HG03442 (cell line): ENCODE data around the gene ABCD4.
"Not testable (repeated sequence)": the region's sequence is repeated elsewhere in the genome, so short reads cannot be mapped to it uniquely, and the experiment has no call there.

ENCODE experiments used
- ATAC-seq: cut with Tn5 transposase; IDR thresholded peaks from one replicate; pipeline ENCODE4 v1.9.1; 2021; ENCODE audit warnings: mild to moderate bottlenecking, moderate library complexity; ENCODE audit not compliant: unreplicated experiment

ABCD4 gene

DNA sequence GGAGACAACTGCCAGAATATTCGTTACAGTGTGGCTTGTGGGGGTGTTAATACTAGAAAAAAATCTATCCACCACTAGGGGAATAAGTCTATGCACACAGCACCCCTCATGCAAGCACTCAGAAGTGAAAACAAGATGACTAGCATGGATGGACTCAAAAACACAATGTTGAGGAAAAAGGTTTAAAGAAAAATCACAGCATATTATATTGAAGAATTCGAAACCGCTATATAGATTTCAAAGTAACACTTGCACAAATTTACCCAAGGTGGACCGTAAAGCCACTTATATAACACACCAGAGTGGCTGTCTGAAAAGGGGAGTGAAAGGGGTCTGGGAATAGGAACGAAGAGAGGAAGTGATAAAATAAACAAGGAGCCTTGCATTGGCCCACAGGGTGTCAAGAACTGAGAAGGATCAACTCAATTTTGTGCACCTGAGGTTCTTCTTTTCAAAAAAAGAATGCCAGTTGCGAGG lies 544 bp downstream of the ABCD4 start:
- no peak for ATAC-seq

GRCh38 chr14:74301594-74302151 lies 1.1 kb downstream of the ABCD4 start:
- ATAC-seq: no peak

DNA sequence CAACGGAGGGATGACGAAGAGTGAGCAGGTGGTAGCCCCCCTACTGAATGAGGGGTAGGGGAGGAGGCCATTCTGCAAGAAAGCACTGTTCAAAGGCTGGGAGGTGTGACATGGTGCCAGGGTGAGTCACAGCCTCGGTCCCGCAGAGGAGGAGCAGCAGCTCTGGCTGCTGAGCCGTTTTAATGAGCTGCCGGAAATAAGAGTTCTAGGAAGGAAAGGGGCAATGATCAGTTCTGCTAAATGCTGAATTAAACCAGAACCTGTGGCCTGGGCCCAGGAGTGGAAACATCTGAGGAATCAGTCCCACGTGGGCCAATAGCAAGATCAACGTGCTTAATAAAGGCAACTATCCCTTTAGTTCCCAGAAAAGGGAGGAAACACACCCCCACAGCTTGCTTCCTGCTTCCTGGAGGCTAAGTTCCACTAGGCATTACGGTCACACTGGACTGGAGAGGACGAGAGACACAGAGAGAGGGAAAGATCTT lies 3.6 kb downstream of the ABCD4 start:
- ATAC-seq: no peak

DNA sequence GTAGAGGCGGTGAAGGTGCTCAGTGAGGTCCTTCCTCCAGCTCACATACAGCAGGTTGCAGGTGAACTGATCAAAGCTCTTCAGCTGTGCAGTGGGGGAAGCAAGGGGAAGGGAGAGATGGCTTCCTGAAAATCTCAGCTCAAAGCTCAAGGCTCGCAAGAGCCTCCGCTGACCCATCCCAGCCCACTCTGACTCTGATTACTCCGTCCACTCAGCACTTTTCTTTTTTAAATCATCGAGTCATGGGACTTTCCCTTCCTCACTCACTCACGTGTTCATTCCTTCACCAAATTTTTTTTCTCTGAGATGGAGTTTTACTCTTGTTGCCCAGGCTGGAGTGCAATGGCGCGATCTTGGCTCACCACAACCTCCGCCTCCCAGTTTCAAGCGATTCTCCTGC lies 4.7 kb downstream of the ABCD4 start:
- ATAC-seq: no peak

- ATAC-seq: no peak
Observed at GRCh38 chr14:74296037-74296467, 6.7 kb downstream of the ABCD4 start.

GRCh38 chr14:74293606-74294005 lies 9.1 kb downstream of the ABCD4 start:
- no peak for ATAC-seq

- no peak for ATAC-seq
Observed at GRCh38 chr14:74292061-74292460, 10.7 kb downstream of the ABCD4 start.

DNA sequence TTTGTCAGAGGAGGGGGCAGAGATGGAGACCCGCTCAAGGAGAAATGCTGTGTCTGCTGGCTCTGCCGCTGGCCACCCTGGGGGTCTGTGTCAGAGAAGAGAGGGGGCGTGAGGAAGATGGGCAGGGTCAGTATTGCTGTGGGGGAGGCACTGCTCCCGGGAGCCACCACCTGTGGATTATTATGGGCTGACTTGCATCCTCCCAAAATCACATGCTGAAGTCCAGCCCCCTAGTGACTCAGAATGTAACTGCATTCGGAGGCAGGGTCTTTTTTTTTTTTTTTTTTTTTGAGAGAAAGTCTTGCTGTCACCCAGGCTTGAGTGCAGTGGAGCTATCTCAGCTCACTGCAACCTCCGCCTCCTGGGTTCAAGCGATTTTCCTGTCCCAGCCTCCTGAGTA lies 12.3 kb downstream of the ABCD4 start:
- ATAC-seq: no peak

DNA sequence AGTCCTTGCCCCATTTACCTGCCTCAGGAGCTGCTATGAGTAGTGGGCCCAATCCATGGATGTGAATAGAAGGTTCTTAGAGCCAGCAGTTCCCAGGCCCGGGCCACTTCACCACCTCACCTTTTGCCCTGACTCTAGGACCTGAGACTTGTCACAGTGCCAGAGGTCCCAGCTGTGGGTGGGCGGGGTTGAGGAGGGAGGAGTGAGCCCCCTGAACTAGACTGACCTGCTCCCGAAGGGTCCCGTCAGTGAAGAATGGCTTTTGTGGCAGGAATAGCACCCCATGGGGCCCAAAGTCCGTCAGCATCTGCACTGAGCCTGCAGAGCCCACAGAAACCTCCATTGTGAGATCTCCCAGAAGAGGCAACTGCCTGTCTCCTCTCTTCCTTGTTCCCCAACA lies 12.9 kb downstream of the ABCD4 start:
- ATAC-seq: no peak

DNA sequence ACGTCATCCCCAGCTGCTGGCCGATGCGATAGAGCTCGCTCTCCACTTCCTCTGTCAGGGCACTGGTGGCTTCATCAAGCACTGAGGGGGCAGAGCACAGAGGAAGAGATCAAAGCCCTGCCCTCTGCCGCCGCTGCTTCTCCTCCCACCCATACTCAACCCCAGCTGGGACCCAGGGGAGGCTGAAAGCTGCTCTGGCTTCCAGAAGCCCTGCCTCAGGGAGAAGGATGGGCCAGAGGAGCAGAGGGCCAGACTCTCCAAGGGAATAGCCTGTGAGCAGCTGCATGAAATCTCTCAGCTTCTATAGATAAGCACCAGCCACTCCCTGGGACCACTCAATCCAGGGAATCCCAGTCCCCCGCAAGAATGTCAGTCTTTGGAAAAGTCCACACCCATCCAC lies 16.0 kb downstream of the ABCD4 start:
- ATAC-seq: no peak

GRCh38 chr14:74281069-74281468 lies 21.7 kb downstream of the ABCD4 start:
- no peak for ATAC-seq

DNA sequence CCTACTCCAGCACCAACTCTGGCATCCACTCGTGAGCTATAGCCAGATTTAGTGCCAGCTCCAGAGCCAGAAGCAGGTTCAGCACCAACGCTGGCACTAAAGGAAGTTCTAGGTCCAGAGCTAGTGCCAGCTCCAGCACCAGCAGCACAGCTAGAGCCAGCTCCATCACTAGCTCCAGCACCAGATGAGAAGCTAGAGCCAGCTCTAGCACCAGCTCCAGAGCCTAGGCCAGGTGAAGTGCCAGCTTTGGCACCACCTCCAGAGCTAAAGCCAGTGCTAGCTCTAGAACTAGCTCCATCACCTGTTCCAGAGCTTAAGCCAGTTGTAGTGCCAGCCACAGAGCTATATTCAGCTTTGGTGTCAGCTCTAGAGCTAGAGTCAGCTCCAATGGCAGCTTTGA lies 24.7 kb downstream of the ABCD4 start:
- ATAC-seq: no peak

- ATAC-seq: no peak
Observed at GRCh38 chr14:74275241-74275841, 27.4 kb downstream of the ABCD4 start.

DNA sequence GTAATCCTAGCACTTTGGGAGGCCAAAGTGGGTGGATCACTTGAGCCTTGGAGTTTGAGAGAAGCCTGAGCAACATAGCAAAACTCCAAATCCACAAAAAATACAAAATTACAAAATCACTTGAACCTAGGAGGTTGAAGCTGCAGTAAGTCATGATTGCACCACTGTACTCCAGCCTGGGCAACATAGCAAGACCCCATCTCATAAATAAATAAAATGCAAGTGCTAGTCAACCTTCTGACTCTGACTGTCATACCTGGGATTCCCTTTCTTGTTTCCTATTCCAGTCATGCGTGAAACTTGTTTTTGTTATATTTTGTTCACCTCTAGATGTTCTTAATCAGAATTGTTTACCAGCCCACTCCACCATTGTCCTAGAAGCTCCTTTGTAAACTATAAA lies 31.4 kb downstream of the ABCD4 start:
- ATAC-seq: no peak

DNA sequence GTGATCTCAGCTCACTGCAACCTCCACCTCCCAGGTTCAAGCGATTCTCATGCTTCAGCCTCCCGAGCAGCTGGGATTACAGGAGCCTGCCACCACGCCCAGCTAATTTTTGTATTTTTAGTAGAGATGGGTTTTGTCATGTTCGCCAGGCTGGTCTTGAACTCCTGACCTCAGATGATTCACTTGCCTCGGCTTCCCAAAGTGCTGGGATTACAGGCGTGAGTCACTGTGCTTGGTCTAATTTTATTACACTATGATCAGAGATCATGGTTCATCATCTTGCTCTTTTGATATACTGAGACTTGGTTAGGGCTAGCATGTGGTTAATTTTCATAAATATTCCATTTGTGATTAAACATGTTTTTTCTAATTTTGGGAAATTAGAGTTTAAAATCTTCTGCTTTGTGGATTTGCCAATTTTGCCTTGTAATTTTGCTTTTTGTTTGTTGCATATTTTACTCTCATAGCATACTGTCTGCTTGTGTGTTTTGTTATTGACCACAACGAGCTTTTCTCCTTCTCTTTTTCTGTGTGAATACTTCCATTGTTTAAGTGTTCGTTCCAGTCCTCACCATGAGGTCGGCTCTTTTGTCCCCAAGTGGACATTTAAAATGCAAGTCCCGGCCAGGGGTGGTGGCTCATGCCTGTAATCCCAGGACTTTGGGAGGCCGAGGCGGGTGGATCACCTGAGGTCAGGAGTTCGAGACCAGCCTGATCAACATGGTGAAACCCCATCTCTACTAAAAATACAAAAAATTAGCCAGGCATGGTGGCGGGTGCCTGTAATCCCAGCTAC lies 32.2 kb downstream of the ABCD4 start:
- not testable (repeated sequence) for ATAC-seq

DNA sequence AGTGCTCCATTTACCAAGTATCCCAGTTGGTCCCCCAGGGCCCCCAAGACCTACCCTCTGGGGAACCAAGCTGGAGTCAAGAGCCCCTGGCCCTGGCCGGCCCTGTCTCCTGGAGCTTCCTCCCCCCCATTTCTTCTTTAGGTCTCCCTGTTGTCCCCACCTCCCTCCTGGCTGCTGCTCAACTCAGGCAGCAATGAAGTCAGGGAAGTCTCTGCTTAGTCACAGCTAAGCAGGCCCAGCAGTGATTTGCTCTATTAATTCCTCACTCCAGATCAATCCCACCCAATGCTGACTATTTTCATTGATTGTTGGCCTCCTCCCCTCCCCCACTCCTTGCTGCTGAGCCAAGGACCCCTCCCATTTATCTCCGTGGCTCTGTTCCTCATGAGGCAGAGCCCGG lies 35.1 kb downstream of the ABCD4 start:
- no peak for ATAC-seq

DNA sequence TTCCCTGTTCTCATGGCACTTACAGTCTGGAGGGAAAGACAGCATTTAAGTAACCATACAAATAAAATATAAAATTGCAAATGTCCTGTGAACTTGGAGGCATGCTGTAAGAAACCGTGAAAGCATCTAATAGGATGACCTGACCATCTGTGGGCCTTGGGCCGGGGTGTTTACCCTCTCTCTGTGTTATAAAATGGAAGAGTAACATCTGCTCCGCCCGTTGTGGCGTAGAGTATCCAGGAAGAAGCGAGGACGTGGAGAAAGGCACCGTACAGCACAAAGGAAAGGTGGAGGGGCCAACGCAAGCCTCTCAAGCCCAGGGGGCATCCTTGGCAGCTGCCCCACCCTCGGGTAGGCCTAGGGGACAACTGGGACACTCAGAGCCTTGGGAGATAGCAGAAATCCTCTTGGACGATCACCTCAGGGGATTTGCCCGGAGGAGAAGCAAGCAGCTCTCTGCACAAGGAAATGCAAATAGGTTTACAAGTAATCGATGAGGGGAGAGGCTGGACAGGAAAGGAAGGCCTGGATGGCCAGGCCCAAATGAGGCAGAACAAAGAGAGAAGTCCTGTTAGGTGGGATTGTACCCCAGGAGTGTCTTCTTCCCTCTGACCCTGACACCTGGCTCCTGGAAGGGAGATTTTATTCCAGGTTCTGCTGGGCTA lies 37.3 kb downstream of the ABCD4 start:
- no peak for ATAC-seq

DNA sequence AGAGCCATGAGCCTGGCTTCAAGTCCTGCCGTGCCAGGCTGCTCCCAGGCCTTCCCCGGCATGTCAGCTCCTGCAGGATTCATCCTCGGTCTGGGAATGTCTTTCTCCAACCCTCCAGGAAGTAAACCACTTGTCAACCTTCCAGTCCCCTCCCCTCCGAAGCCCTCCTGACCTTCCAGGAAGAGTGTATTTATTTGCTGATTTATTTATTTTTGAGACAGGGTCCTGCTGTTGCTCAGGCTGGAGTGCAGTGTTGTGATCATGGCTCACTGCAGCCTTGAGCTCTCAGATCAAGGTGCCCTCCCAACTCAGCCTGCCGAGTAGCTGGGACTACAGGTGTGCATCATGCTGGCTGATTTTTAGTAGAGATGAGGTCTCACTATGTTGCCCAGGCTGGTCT lies 38.8 kb downstream of the ABCD4 start:
- no peak for ATAC-seq

DNA sequence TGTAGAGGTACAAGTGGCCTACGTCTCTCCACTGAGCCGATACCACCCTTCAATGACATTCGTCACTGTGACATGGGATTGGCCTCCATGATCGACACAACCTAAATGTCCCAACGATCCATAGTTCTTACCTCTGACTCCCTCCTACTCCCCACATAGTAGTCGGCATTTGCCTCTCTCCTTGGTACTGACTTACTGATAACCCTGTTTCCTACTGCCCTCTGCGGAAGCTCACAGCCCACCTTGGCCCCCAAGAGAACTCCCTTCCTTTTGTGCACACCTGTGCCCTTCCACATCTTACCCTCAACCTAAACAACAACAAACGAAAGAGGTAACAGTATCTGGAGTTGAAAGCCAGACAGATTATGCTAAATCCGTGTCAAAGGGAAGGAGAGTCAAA lies 39.6 kb downstream of the ABCD4 start:
- ATAC-seq: no peak

DNA sequence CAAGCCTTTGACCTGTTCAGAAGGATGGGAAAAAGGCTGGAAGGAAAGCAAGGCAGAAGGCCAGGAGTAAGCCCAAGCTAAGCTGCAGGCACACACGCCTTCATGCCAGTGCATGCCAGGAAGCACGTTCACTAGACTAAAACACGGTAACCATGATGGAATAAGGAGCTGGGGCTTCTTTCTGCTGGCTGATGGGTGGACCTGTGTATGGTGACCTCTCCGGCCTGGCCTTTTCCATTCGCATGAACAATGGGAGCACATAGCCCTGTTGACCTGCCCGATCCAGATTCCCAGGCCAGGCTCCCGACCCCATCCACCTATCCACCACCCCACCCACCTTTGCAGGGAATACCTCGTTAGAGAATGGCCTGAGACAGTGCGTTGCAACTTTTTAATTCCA lies 40.7 kb downstream of the ABCD4 start:
- no peak for ATAC-seq

GRCh38 chr14:74261288-74261687 lies 41.4 kb downstream of the ABCD4 start:
- no peak for ATAC-seq
